LoVo (cell line): ENCODE results near the gene PGLYRP4.
A peak's percentile ranks its signal among the peaks of the same experiment; 100 is the strongest.

Source experiments
- DNase-seq: peaks from one replicate; pipeline ENCODE4 v3.0.0-alpha.2; 2016; ENCODE audit warnings: low spot score

PGLYRP4 gene

DNA sequence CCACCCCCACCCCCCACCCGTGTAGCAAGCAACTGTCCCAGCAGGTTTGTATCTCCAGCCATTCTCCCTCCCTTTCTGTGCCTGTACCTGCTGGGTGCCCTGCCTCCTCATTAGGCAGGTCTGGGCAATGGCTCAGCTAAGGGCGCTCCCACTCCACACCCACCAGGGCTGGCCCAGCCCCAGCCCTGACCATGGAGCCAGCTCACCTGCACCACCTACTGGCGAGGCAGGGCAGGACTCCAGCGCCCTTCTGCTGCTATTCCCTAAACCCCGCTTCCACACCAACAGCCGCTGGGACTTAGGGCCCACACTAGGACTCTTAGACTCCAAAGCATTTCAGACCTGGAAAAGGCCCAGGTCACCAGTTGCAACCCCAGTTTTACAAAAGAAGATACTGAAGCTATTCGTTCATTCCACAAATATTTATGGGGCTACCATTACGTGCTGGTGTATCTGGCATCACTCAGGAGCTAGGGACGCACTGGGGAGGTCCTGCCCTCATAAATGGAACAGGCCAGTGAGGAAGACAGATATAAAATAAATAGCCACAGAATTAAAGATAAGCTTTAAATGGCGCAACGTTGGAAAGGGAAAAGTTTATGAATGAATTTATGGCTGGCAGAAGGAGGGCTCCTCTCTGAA, 59.9 kb downstream of the PGLYRP4 start:
- DNase-seq, result peak; percentile 38
